Kasumi-1 (cell line): ENCODE results near the gene IMMP2L.
"Not testable (repeated sequence)": the region's sequence is repeated elsewhere in the genome, so short reads cannot be mapped to it uniquely, and the experiment has no call there.

ENCODE experiments used
- DNase-seq, 2 experiments: peaks; one replicate each; lab custom pipeline; 2025; lab: John Stamatoyannopoulos, UW

The IMMP2L gene

DNA sequence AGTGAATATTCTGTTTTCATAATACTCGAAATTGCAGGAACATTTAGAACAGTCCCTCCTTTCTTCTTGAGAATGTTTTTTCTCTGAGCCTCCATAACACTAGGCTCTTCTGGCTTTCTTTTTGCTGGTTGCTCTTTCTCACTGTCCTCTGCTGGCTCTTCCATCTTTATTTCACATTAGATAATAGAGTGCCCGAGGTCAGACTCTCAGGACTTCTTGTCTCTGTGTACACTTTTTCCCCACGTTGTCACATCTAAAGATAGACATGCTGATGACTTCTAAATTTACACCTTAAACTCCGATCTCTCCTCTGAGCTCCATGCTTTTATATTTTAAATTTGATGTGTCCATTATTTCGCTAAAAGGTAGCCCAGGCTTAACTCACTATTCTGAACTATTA lies 486.8 kb downstream of the IMMP2L start:
- DNase-seq = no peak

DNA sequence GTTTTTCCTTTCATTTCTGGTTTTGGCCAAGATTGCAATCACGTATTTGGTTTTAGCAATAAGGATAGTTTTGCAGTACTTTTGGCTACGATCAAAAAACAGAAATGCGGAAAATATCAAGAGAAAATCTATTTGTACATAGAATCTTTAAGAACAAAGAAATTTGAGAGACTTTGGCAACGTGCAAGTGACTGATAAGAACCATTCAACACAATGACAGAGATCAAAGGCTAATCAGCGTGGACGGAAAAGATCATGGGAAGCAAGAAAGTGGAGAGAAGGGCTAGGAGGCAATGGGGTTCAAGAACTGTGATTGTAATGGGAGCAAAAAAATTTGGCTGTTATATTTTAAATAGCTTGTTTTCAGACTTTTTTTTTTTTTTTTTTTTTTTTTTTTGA lies 487.5 kb downstream of the IMMP2L start:
- DNase-seq = no peak

DNA sequence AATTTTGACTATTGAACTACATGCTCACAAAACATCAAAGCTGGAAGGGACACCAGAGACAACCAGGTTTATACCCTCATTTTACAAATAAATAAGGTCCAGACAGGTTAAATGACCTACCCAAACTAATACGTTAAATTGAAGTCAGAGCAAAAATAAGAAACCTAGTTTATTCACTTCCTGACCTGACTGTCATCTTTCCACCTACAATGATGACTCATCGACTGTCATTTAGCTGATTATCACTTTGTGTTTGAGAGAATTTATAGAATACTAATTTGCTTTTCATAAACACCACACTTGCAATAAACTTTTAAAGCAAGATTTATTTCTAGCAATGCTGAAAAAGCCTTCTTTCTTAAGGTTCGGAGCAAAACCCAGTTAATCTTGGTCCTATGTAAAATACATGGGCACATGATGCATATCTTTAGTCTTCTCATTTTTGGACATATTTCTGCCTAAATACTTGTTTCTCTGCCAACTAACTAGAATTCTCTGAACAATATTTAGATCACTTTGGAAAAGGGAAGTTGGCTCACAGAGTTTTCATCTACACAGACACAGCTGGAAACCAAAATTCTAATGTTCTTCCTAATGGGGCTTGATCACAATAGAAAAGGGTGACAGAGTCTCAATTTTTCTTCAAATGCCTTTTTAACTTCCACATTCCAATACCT lies 488.1 kb downstream of the IMMP2L start:
- peak; percentile 40 to 67 for DNase-seq

DNA sequence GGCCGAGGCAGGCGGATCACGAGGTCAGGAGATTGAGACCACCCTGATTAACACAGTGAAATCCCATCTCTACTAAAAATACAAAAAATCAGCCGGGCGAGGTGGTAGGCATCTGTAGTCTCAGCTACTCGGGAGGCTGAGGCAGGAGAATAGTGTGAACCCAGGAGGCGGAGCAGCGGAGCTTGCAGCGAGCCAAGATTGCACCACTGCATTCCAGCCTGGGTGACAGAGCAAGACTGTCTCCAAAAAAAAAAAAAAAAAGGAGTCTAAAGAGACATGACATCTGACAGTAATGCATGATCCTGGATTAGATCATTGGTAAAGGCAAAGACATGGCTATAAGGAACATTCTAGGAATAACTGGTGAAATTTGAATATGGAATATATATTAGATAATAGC lies 489.6 kb downstream of the IMMP2L start:
- not testable (repeated sequence) for DNase-seq

DNA sequence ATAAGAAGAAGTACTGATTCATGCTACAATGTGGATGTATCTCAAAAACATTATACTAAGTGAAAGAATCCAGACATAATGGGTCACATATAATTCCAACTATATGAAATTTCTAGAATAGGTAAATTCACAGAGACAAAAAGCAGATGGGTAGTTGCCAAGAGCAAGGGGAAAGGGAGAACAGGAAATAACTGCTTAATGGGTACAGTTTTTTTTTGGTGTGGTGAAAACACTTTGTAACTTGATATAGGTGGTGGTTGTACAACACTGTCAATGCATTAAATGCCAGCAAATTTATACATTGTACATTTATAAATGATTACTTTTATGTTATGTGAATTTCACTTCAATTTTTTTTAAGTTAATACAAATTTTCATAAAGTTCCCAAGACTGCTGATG lies 490.7 kb downstream of the IMMP2L start:
- DNase-seq = peak in 1 of 2 experiments; percentile 11

DNA sequence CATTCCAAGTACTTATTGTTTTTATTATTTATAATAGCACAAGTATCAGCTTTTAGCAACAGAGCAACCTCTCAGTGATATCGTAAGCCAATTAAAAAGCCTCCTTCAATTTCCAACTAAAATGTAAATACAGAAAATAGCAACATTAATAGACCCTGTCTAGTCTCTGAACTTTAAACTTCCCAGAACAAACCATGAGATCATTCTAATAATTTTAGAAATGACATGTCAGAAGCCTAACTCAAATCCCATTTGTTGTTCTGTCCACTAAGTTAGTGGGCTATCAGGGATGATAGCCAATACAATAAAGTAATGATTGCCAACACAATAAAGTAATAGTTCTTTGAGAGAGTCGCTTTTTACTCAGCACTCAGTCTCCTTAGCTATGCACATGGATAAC lies 493.7 kb downstream of the IMMP2L start:
- DNase-seq = no peak

DNA sequence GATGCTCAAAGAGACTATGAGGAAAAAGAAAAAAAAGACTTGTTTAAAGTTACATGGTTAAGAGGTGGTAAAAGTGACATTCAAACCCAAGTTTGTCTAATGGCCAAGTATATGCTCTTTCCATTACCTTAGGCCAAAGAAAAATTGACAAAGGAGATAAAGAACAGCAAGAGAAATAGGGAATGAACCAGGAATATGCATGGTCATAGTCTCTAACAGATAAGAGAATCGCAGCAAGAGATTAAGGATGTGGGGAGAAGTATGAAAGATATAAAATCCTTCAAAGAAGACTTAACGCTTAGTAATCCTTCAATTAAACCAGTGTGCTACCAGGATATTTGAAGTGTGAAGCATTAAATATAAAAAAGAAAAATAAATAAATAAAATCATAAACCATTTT lies 494.6 kb downstream of the IMMP2L start:
- no peak for DNase-seq

DNA sequence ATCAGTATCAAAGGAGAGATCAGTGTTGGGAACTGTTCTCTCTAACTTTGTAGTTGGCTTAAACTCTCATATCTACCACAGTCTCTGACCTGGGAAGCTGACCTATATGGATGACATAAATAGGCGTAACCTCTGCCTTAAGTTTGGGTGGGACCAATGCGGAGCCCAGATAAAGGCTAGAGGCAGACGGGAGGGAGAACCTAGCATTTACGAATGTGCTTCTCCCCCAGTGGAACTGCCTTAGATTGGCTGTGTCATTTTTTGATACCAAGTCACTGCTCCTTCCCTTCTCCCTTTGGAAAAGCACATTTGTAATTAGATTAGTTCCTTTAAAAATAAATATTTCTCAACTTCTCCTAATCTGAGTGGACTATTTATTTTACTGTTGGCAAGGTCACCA lies 495.0 kb downstream of the IMMP2L start:
- DNase-seq = no peak

DNA sequence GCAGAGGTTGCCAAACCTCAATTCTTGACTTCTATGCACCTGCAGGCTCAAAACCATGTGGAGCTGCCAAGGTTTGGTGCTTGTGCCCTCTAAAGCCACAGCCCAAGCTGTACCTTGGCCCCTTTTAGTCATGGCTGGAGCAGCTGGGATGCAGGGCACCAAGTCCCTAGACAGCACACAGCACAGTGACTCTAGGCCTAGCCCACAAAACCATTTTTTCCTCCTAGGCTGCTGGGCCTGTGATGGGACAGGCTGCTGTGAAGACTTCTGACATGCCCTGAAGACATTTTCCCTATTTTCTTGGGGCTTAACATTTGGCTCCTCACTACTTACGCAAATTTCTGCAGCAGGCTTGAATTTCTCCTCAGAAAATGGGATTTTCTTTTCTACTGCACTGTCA lies 499.1 kb downstream of the IMMP2L start:
- no peak for DNase-seq

DNA sequence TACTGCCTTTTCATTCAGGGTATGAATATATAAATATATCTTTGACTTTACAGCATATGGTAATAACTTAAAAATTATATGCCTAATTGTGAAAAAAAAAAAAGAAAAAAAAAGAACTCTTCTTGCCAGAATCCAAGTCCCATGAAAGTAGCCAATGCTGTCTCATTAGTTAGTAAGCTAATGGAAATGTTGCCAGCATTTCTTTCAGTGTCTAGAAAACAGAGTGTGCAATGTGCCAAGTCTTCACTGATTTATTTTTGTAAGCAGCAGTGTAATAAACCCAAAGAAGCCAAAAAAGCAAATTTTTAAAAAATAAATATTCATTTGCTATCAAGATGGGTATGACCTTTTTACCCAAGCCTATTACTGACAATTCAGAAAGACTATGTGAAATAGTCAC lies 502.5 kb downstream of the IMMP2L start:
- no peak for DNase-seq

DNA sequence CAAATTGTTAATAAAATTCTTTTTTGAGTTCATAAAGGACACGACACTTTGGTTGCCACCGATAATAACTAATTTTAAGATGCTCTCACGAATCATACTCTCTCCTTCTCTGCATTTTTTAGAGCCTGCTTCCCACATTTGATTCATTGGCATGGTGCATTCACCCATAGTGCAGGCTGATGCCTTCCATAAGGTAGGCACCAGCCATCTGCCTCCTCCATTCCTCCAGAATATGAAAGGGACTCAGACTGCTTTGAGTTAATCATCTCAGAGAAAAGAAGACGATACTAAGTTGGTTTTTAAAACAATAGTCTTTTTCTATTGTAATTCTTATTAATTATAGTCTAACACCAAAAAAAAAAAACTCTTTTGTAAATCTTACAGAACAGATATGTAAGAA lies 505.2 kb downstream of the IMMP2L start:
- no peak for DNase-seq

DNA sequence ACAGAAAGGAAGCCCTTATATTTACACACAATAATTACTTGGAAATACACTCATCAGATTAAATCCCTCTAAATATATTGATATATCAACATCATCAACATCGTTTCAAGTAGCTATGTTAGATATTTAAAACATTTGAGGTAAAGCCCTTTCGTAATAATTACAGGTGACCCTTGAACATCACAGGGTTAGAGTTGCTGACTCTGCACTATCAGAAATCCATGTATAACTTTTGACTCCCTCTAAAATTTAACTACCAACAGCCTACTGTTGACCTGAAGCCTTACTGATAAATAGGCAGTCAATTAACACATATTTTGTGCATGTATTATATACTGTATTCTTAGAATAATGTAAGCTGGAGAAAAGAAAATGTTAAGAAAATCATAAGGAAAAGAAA lies 505.9 kb downstream of the IMMP2L start:
- DNase-seq = no peak

DNA sequence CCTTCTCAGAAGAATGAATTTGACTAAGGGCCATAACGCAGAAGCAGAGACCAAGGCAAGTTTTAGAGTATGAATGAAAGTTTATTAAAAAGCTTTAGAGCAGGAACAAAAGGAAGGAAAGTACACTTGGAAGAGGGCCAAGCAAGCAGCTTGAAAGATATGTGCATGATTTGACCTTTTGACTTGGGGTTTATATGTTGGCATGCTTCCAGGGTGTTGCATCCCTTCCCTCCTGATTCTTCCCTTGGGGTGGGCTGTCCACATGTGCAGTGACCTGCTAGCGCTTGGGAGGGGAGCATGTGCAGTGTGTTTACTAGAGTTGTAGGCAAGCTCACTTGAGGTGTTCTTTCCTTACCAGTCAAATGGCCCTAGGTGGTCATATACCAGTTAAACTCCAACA lies 509.3 kb downstream of the IMMP2L start:
- DNase-seq = no peak

DNA sequence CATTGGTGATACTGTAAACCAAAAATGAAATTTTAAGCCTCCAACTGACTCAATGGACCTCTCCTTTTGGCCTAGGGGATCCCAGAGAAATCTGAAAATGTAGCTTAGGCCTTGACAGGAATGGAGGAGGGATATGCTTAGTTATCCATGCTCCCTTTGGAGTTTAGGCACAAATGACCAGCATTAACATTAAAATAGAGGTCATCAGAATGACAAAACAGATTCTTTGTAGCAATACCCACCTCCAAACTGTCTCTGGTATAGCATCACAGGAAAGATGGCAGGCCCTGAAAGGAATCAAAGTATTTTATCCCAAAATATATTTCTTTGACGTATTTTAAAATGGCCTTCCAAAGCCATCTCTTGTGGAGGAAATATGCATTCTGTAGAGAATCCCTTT lies 510.5 kb downstream of the IMMP2L start:
- DNase-seq = no peak

DNA sequence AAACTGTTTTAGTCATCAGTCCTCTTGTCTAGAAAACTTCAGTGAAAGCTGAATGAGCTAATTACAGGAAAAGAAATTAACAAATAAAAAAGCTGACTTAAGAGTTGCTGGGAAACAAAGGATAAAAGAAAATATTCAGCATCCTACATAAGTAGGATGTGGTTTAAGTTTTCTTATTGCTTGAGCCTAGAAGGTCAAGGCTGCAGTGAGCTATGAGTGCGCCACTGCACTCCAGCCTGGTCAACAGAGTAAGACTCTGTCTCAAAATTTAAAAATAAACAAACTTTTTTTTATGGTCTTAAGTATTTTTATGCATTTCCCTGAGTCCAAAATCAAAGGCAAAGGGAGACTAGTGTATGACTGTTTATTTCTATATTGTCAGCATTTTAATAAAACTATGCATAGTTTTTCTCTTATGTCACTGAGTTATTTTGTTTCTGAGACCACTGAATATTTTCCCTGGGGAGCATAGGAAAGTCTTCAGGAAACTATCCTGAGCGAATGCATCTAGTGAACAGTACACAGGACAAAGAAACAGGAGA lies 511.3 kb downstream of the IMMP2L start:
- DNase-seq = no peak

DNA sequence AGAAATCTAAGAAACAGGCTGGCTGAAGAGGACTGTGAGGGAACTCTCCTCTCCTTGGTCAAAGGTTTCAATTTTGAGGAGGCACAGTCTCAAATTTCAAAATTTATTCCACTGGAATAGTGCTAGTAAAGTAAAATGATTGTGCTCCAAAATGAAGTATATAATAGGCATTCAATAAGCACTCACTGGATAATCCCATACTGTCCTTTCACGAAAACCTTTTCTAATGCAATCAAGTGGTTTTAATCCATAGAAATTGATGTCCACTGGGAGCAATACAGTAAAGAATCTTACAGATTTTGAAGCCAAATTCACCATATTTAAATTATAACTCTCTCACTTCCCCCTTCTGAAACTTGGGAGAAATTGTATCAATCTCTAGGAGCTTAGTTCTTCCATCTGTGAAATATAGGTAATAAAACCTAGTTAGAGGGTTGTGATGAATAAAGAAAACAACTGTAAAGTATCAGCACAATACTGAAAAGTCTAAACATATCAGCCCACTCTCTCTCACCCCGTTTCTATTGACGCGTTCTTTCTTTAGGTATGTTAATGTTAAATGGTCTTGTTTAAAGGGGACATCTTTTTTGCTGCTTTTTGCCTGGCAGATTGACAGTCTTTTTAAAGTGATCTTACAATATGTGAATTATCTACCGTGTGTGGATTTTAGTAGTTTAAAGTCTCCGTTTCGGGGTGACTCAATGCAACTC lies 512.2 kb downstream of the IMMP2L start:
- no peak for DNase-seq

DNA sequence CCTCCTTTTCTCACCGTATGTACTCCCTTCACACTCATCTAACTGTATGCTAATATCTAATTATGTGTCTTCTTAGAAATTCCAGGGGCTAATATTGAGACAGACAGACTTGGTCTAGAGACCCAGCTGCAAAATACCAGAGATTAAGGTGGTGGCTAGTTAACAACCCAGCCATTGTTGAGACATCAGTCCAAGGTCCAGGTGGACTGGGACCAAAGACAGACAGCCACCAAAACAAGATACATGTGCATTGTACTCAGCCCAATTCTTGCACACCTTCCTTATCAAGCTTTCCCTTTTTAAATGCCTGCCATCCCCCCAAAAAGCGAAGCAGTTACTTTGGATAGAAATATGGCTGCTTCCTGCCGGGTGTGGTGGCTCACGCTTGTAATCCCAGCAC lies 514.7 kb downstream of the IMMP2L start:
- no peak for DNase-seq

DNA sequence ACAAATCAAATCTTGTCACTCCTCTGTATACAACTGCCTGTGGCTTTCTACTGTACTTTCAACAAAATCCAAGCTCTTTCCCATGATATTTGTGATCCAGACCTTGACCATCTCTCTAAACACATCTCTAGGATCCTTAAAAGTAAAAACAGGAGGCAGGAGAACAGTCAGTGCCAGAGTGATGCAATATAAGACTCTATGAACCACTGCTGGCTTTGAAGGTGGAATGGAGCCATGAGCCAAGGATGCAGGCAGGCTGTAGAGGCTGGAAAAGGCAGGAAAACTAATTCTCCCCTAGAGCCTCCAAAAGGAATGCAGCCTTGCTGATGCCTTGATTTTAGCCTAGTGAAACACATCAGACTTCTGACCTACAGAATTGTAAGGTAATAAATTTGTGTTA lies 516.8 kb downstream of the IMMP2L start:
- no peak for DNase-seq

DNA sequence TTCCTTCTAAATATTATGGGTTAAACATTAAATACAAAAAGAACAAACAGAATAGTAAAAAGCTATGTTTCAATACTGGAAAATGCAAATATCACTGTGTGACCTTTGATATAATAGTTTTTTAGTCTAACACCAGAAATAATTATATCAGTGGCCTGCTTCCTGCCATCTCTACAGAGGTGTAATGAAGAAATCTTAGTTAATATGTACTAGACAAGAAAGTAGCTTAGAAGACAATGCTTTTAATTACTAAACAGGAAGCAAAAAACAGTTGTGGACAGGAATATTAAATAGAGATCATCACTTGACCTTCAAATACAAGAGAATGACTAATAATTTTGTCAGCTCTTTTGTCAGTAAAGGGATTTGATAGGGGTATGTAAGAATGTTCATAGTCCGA lies 518.7 kb downstream of the IMMP2L start:
- DNase-seq = no peak

DNA sequence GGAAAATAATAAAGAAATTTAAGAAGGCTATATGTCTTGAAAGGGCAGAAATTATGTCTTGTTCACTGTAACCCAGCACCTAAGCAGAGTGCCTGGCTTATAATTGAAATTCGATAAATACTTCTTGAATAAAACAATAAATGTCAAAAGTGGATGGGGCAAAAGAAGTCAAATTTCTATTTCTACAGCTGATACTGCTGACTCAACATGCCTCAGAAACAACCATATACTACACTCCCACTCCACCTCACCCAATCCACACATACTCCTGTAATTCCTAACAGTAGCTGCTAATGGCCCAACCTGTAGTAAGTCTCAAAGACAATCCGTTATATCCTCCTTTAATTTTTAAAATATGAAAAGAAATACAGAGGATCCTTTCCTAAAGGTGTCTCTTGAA lies 519.5 kb downstream of the IMMP2L start:
- no peak for DNase-seq

DNA sequence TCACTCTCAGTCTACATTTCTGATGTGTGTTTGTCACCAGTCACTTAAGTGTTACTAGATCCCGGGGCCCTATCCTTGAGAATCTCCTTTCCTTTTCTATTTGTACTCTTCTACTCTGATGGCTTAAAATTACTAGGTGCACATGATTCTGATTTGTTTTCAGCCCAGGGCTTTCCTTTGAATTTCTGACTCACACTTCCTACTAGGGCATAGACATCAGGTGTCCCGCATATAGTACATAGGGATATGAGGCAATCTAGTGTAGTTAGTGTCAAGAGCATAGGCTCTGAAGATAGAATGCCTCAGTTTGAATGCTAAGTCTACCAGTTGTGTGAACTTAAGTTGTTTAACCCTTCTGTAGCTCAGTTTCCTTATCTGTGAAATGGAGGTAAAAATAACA lies 520.7 kb downstream of the IMMP2L start:
- no peak for DNase-seq

DNA sequence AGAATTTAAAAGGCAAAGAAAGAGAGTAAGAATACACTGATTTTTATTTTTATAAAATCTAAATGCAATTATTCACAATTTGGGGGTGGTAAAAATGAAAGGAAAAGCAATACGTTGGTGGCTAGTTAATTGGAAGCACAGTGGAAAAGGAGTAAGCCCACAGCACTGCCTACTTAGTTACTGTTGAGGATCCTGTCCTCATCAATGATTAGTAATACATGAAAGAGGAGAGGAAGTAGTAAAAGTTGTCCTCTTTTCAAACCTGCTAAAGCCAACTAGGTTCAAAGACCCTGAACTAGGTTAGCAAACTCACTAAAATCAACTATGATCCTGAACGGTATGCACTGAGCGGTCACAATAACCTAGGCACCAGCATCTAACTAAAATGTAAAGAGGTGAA lies 524.1 kb downstream of the IMMP2L start:
- no peak for DNase-seq

DNA sequence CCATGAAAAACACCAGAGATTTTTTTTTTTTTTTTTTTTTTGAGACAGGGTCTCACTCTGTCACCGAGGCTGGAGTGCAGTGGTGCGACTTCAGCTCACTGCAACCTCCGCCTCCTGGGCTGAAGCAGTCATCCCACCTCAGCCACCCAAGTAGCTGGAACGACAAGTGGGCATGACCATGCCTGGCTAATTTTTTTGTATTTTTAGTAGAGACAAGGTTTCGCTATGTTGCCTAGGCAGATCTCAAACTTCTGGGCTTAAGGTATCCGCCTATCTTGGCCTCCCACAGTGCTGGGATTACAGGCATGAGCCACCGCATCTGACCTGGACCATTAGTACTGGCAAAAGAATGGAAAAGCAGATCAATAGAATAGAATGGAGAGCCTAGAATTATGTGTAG lies 530.4 kb downstream of the IMMP2L start:
- DNase-seq = no peak

DNA sequence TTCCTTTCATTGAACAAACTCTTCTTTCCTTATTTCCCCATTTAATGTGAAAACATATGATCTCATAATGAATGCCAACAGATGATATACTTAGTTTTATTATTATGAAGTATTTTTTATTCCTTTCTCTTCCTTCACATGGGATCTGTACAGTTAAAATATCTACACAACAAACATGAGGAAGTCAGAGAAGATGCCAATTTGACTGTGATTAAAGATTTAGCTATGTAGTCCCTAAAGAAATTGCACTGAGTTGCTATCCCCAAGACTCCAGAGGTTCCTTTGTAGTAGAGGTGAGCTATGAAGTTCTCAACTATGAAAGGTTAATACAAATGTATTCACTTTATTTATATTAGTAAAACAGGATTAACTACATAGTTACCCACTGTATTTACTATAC lies 532.0 kb downstream of the IMMP2L start:
- DNase-seq = no peak
